GM23248 (cell line): ENCODE data around the gene MXI1.

Source experiments
- EZH2 ChIP-seq: fragments of 200-600 bp; sonication (generic); IDR thresholded peaks from 2 replicates; pipeline ENCODE4 v1.6.1; 2018; ENCODE audit warnings: antibody characterized with exemption, mild to moderate bottlenecking; ENCODE audit not compliant: insufficient read depth, poor library complexity, severe bottlenecking
- EZH2phosphoT487 ChIP-seq: fragments of 200-600 bp; sonication (generic); IDR thresholded peaks from 2 replicates; pipeline ENCODE4 v1.6.1; 2018; ENCODE audit warnings: antibody characterized with exemption, moderate library complexity, mild to moderate bottlenecking, low read depth; ENCODE audit not compliant: insufficient read depth

GRCh38 chr10:110162741-110163145 is 44.7 kb upstream of the MXI1 start:
- TF ChIP-seq EZH2 (no peak), EZH2phosphoT487 (no peak)
